Breast epithelium (tissue), 4 donors: Measurements from ENCODE around the gene FLCN. TPM values are rescaled to one million over a fixed set of nuclear protein-coding genes. Genes with fewer than 3 reads are reported as not detected.

ENCODE experiments used
- DNase-seq, 2 donors: peaks; one replicate each; pipeline ENCODE4 v3.0.0-alpha.2; 2019; ENCODE audit warnings: low spot score in 2 of 2
- H3K27ac ChIP-seq, 2 donors: fragments of 200-600 bp; sonication (generic) in 1 of 2; one replicate each; pipeline ENCODE4 v1.5.1; 2016 to 2019; ENCODE audit warnings: mild to moderate bottlenecking in 1 of 2
- H3K27me3 ChIP-seq, 2 donors: fragments of 200-600 bp; sonication (generic) in 1 of 2; one replicate each; pipeline versions ENCODE4 v1.5.1 to v1.6.0; 2017 to 2019; ENCODE audit warnings: control low read depth in 1 of 2, mild to moderate bottlenecking in 1 of 2
- H3K36me3 ChIP-seq: fragments of 200-600 bp; one replicate; pipeline ENCODE4 v1.5.1; 2019
- H3K4me1 ChIP-seq, 2 donors: fragments of 200-600 bp; sonication (generic); one replicate each; pipeline ENCODE4 v1.5.1; 2016 to 2019; ENCODE audit warnings: control low read depth in 1 of 2
- H3K4me3 ChIP-seq, 3 donors: fragments of 200-600 bp; sonication (generic); 1 replicate in 2 of 3; 2 replicates in 1 of 3; pipeline ENCODE4 v1.5.1; 2016 to 2019; ENCODE audit warnings: mild to moderate bottlenecking in 3 of 3, moderate library complexity in 2 of 3
- H3K9me3 ChIP-seq, 2 donors: fragments of 200-600 bp; sonication (generic) in 1 of 2; one replicate each; pipeline ENCODE4 v1.5.1; 2016 to 2019; ENCODE audit warnings: control low read depth in 1 of 2
- POLR2A ChIP-seq: fragments of 450-650 bp; IDR thresholded peaks from one replicate; pipeline ENCODE4 v1.6.1; 2016; ENCODE audit warnings: antibody characterized with exemption, mild to moderate bottlenecking, moderate library complexity
- POLR2AphosphoS5 ChIP-seq, 3 donors: sonication (generic); formaldehyde crosslinking; IDR thresholded peaks; one replicate each; pipeline ENCODE4 v1.6.1; 2017; ENCODE audit warnings: antibody characterized with exemption in 3 of 3
- intact Hi-C: fragments of 100-400 bp; cut with DNase I; formaldehyde crosslinking; loops from one replicate; pipeline ENCODE4 v1.15.1; 2023; ENCODE audit warnings: low total_unique reads
- total RNA-seq, 3 donors: library from RNA; depleted of rRNA; stranded (reverse); fragments of >200 nt; gene quantifications; one replicate each; pipeline ENCODE4 v1.1.0, GENCODE V29; 2016
- TF ChIP-seq, protein P1 (sequence below), 3 donors: fragments of 450-650 bp; IDR thresholded peaks; one replicate each; pipeline ENCODE4 v1.5.1; 2016 to 2017; ENCODE audit warnings: antibody characterized with exemption in 3 of 3, mild to moderate bottlenecking in 3 of 3, moderate library complexity in 3 of 3

FLCN gene
- total RNA-seq, 3 donors from 2014 or later, result 39.7 to 61.1 (median 57.0) TPM

DNA sequence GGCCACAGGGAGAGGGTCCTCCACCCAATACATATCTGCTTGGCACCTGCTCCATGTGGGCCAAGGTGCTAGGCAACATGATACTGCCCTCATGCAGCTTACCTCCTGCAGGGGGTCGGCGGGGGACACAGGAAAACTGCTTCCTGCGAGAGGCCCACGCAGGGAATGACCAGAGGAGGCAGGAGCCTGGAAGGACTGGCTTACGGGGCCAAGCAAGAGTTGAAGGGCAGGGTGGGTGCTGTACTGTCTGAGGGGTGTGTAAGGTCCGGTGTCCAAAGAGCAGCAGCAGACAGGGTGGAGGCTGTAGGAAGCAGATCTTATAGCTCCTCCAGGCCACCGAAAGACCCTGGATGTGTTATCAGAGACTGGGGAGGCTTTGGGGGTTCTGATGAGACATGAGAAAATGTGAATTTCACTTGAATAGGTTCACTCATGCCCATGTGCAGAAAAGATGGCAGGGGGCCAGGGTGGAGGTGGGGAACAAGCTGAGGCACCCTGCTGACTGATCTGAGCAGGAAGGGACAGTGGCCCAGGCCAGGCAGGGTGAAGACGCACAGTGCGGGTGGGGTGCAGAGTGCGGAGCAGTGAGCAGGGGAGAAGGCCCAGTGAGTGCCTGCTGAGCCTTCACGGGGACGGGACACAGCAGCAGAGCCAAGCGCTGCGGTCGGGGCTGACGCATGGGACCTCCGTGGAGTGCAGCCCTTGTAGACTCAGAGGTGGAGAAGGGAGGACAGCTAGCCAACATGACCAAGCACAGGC lies 8.3 kb downstream of the FLCN start:
- Histone ChIP-seq H3K4me3 (no peak overlapping the region), H3K4me1 (no peaks in the 10 kb centered on the region), H3K36me3 (peaks cover 10% of the 10 kb centered on the region), H3K27ac (no peak overlapping the region), H3K27me3 (no peaks in the 10 kb centered on the region), H3K9me3 (no peaks in the 10 kb centered on the region)
- TF ChIP-seq, protein P1, sequence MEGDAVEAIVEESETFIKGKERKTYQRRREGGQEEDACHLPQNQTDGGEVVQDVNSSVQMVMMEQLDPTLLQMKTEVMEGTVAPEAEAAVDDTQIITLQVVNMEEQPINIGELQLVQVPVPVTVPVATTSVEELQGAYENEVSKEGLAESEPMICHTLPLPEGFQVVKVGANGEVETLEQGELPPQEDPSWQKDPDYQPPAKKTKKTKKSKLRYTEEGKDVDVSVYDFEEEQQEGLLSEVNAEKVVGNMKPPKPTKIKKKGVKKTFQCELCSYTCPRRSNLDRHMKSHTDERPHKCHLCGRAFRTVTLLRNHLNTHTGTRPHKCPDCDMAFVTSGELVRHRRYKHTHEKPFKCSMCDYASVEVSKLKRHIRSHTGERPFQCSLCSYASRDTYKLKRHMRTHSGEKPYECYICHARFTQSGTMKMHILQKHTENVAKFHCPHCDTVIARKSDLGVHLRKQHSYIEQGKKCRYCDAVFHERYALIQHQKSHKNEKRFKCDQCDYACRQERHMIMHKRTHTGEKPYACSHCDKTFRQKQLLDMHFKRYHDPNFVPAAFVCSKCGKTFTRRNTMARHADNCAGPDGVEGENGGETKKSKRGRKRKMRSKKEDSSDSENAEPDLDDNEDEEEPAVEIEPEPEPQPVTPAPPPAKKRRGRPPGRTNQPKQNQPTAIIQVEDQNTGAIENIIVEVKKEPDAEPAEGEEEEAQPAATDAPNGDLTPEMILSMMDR (IDR thresholded peaks at IDR 0.05), result no peak
- TF ChIP-seq POLR2A, result no peak
- TF ChIP-seq POLR2AphosphoS5 (IDR thresholded peaks at IDR 0.05), result no peak
- DNase-seq, result no peak
- intact Hi-C loops, result no loop called here

DNA sequence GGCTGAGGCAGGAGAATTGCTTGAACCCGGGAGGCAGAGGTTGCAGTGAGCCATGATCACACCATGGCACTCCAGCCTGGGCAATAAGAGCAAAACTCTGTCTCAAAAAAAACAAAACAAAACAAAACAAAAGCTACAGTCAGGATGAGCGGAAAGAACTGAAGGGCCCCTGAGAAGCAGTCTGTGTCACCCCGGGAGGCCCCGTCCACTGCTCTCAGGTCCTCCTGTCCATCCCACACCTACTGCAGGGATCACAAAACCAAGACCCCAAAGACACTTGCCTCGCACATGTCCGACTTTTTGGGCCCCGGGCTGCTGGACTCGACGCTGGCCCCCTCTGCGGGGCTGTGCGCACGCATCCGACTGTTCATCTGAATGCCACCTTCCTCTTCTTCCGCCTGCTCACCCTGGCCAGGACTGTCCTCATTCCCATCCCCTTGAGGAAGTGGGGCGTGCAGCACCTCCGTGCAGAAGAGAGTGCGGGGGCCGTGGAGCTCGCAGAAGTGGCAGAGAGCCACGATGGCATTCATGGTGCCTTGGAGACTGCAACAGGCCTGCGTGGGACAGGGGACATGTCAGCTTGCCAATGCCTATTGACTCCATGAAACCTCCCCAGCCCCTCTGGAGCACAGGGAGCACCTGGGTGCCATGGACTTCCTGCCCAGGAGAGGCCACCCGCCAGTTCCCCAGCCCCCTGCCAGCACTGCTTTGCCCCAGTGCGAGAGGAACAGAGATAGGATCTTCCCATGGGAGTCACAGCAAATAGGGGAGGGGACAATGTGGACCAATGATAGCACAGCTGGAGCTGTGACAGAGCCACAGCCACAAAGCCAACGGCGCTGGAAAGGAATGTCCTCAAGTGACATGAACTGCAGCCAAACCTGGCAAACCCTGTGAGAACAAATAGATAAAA lies 9.1 kb downstream of the FLCN start:
- Histone ChIP-seq H3K4me1 (no peaks in the 10 kb centered on the region), H3K9me3 (no peaks in the 10 kb centered on the region), H3K4me3 (no peak overlapping the region), H3K27me3 (no peaks in the 10 kb centered on the region), H3K27ac (no peak overlapping the region), H3K36me3 (peaks cover 11% of the 10 kb centered on the region)
- intact Hi-C loops, result no loop called here
- DNase-seq, result peak in 1 of 2 donors; percentile 32
- TF ChIP-seq, protein P1 (IDR thresholded peaks at IDR 0.05), result no peak
- TF ChIP-seq POLR2A (no peak), POLR2AphosphoS5 (IDR thresholded peaks at IDR 0.05) (no peak)

DNA sequence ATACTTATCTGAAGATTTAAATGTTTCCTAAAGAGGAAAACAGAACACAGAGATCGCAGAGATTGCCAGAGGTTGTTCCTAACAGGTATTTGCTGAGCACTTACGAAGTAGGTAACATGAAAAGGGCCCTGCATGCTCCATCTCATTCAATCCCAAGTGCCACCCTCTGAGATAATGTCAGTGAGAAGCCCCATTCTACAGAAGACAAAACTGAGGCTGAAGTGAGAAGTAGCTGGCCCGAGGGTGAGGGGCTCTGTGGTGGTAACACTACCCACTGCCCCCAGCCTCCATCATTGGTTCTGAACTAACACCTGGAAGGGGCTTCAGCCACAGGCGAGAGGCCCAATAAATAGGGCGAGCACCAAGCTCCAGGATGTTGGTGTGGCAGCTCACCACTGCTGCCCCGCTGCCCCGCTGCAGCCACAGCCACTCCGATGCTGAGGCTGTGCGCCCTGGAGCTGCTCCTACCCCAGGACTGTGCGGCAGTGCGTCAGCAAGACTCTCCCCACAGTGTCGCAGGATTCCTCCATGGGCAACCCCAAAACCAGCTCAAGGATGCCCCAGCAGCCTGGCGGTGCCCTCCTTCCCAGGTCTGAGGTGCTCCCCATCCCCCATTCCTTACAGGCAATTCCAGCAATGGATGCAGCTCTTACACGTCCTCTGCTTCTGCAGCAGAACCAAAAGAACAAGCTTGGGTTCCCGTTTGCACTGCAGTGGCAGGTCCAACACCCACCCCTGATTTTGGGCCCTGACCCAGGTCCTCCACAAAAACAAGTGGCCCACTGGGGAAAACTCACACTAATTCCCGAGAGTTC lies 10.3 kb downstream of the FLCN start:
- intact Hi-C loops, result no loop called here
- TF ChIP-seq, protein P1 (IDR thresholded peaks at IDR 0.05), result no peak
- TF ChIP-seq POLR2AphosphoS5 (IDR thresholded peaks at IDR 0.05), result no peak
- H3K4me1 ChIP-seq, result no peaks in the 10 kb centered on the region
- no peak for DNase-seq
- no peaks in the 10 kb centered on the region for H3K9me3 ChIP-seq
- no peak overlapping the region for H3K27ac ChIP-seq
- H3K36me3 ChIP-seq, result peaks cover 16% of the 10 kb centered on the region
- H3K27me3 ChIP-seq, result no peaks in the 10 kb centered on the region
- no peak overlapping the region for H3K4me3 ChIP-seq

DNA sequence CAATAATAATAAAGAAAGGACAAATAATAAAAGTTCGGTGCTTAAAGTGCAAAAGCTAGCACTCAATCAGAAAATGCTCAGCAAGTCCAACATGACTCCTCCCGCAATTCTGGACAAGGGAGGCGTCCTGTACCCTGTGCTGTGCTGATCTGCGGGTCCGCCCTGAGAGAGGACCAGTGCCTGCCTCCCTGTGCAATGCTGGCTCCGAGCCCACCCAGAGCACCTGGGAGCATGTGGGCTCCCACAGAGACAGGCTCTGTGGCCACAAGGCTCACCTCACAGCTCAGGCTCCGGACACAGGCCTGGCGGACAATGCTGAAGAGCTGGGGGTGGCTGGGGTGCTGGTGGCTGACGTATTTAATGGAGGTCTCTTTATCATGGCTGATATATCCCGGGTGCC lies 11.1 kb downstream of the FLCN start:
- Histone ChIP-seq H3K36me3 (peaks cover 16% of the 10 kb centered on the region), H3K4me3 (no peak overlapping the region), H3K9me3 (no peaks in the 10 kb centered on the region), H3K27me3 (no peaks in the 10 kb centered on the region), H3K27ac (no peak overlapping the region), H3K4me1 (no peaks in the 10 kb centered on the region)
- DNase-seq, result no peak
- intact Hi-C loops, result no loop called here
- TF ChIP-seq POLR2A (no peak), POLR2AphosphoS5 (IDR thresholded peaks at IDR 0.05) (no peak)
- TF ChIP-seq, protein P1 (IDR thresholded peaks at IDR 0.05), result no peak
